Prostate gland (tissue), 2 donors: ENCODE data around the gene GPR45. TPM values are rescaled to one million over a fixed set of nuclear protein-coding genes. Genes with fewer than 3 reads are reported as not detected.

Experiments
- DNase-seq: peaks from one replicate; pipeline ENCODE4 v3.0.0-alpha.2; 2019; ENCODE audit warnings: low spot score
- H3K27ac ChIP-seq, 2 donors: fragments of 200-600 bp; sonication (generic); 2 replicates each; pipeline ENCODE4 v1.5.1; 2017 to 2019
- H3K27me3 ChIP-seq: fragments of 200-600 bp; sonication (generic); replicated peaks from 2 replicates; pipeline ENCODE4 v1.5.1; 2019; ENCODE audit not compliant: insufficient read depth
- H3K36me3 ChIP-seq, 2 donors: fragments of 200-600 bp; sonication (generic); 1 replicate in 1 of 2; 2 replicates in 1 of 2; pipeline versions ENCODE4 v1.5.1 to v1.8.1; 2017 to 2019
- H3K4me1 ChIP-seq: fragments of 200-600 bp; sonication (generic); replicated peaks from 2 replicates; pipeline ENCODE4 v1.5.1; 2019
- H3K4me3 ChIP-seq, 2 donors: fragments of 200-600 bp; sonication (generic); 2 replicates each; pipeline ENCODE4 v1.5.1; 2017 to 2019
- H3K9me3 ChIP-seq: fragments of 200-600 bp; sonication (generic); 2 replicates; pipeline ENCODE4 v1.5.1; 2017
- CTCF ChIP-seq, 4 experiments: fragments of 200-600 bp in 2 of 4; fragments of 450-650 bp in 2 of 4; sonication (generic) in 2 of 4; IDR thresholded peaks; 1 replicate in 3 of 4; 2 replicates in 1 of 4; pipeline ENCODE4 v1.5.1; 2016 to 2019; ENCODE audit warnings: antibody characterized with exemption in 4 of 4, mild to moderate bottlenecking in 2 of 4, moderate library complexity in 2 of 4
- POLR2A ChIP-seq: fragments of 450-650 bp; IDR thresholded peaks from one replicate; pipeline ENCODE4 v1.6.1; 2016; ENCODE audit warnings: antibody characterized with exemption, mild to moderate bottlenecking
- POLR2AphosphoS5 ChIP-seq: sonication (generic); formaldehyde crosslinking; IDR thresholded peaks from one replicate; pipeline ENCODE4 v1.6.1; 2017; ENCODE audit warnings: antibody characterized with exemption
- WGBS: methylation state at CpG from one replicate; pipeline ENCODE4 v1.1.5; 2018; 5-methylcytosine and 5-hydroxymethylcytosine counted together
- intact Hi-C: fragments of 100-400 bp; cut with DNase I; formaldehyde crosslinking; loops from one replicate; pipeline ENCODE4 v1.14.2; 2022
- total RNA-seq, 2 donors: library from RNA; depleted of rRNA; stranded (reverse); fragments of >200 nt; gene quantifications; one replicate each; pipeline ENCODE4 v1.1.0, GENCODE V29; 2016

Gene GPR45
- total RNA-seq, 2 donors from 2014 or later, result not detected

- H3K36me3 ChIP-seq, result no peaks in the 10 kb centered on the region
- TF ChIP-seq CTCF (IDR thresholded peaks at IDR 0.05) (no peak), POLR2A (no peak), POLR2AphosphoS5 (no peak)
- no peak for DNase-seq
- 72% methylated on average over 10 of the region's 10 CpGs for WGBS
- H3K27ac ChIP-seq, result no peak overlapping the region
- no peaks in the 10 kb centered on the region for H3K4me1 ChIP-seq
- H3K4me3 ChIP-seq, result no peak overlapping the region
- H3K9me3 ChIP-seq, result no peaks in the 10 kb centered on the region
- intact Hi-C loops, result no loop called here
- H3K27me3 ChIP-seq, result no peaks in the 10 kb centered on the region
Measured at GRCh38 chr2:105258835-105259350, 17.4 kb downstream of the GPR45 start.

- intact Hi-C loops, result no loop called here
- H3K4me3 ChIP-seq, result no peak overlapping the region
- no peak for TF ChIP-seq POLR2A
- TF ChIP-seq POLR2AphosphoS5, result no peak
- no peak for TF ChIP-seq CTCF (IDR thresholded peaks at IDR 0.05)
- no peaks in the 10 kb centered on the region for H3K36me3 ChIP-seq
- H3K27ac ChIP-seq, result no peak overlapping the region
- H3K4me1 ChIP-seq, result no peaks in the 10 kb centered on the region
- no peaks in the 10 kb centered on the region for H3K27me3 ChIP-seq
- WGBS, result 64% methylated on average over 5 of the region's 5 CpGs
- no peak for DNase-seq
- no peaks in the 10 kb centered on the region for H3K9me3 ChIP-seq
Measured at GRCh38 chr2:105261061-105261460, 19.5 kb downstream of the GPR45 start.

- Histone ChIP-seq H3K9me3 (no peaks in the 10 kb centered on the region), H3K36me3 (peaks cover 0 to 5% of the 10 kb centered on the region in 2 donors), H3K27me3 (no peaks in the 10 kb centered on the region), H3K27ac (no peak overlapping the region), H3K4me3 (no peak overlapping the region), H3K4me1 (no peaks in the 10 kb centered on the region)
- intact Hi-C loops, result no loop called here
- DNase-seq, result no peak
- TF ChIP-seq CTCF (IDR thresholded peaks at IDR 0.05), result no peak
- TF ChIP-seq POLR2AphosphoS5, result no peak
- TF ChIP-seq POLR2A, result no peak
- WGBS, result 69% methylated on average over 10 of the region's 10 CpGs
Measured at GRCh38 chr2:105262651-105263091, 21.1 kb downstream of the GPR45 start.

GRCh38 chr2:105269426-105269825 is 27.9 kb downstream of the GPR45 start:
- H3K4me1 ChIP-seq, result no peaks in the 10 kb centered on the region
- H3K27ac ChIP-seq, result no peak overlapping the region
- H3K9me3 ChIP-seq, result no peaks in the 10 kb centered on the region
- intact Hi-C loops, result no loop called here
- H3K4me3 ChIP-seq, result no peak overlapping the region
- H3K27me3 ChIP-seq, result no peaks in the 10 kb centered on the region
- TF ChIP-seq POLR2AphosphoS5 (no peak), POLR2A (no peak), CTCF (IDR thresholded peaks at IDR 0.05) (no peak)
- peaks cover 13 to 30% of the 10 kb centered on the region in 2 donors for H3K36me3 ChIP-seq
- 94% methylated on average over 17 of the region's 21 CpGs for WGBS
- no peak for DNase-seq

GRCh38 chr2:105271393-105272045 is 30.0 kb downstream of the GPR45 start:
- Histone ChIP-seq H3K27me3 (no peaks in the 10 kb centered on the region), H3K36me3 (peaks cover 13 to 40% of the 10 kb centered on the region in 2 donors), H3K27ac (no peak overlapping the region), H3K4me3 (no peak overlapping the region), H3K4me1 (no peaks in the 10 kb centered on the region), H3K9me3 (no peaks in the 10 kb centered on the region)
- intact Hi-C loops, result no loop called here
- no peak for DNase-seq
- 89% methylated on average over 14 of the region's 14 CpGs for WGBS
- TF ChIP-seq POLR2A (no peak), POLR2AphosphoS5 (no peak), CTCF (IDR thresholded peaks at IDR 0.05) (no peak)
